K562 (cell line): Measurements from ENCODE around the gene GGPS1. TPM values are rescaled to one million over a fixed set of nuclear protein-coding genes. Genes with fewer than 3 reads are reported as not detected.

Experiments
- ARNT ChIP-seq, 2 experiments: fragments of 450-650 bp; IDR thresholded peaks; 2 replicates each; pipeline ENCODE4 v1.6.1; 2016; ENCODE audit warnings: mild to moderate bottlenecking in 1 of 2
- CBFA2T2 ChIP-seq: fragments of 450-650 bp; conservative IDR thresholded peaks from 2 replicates; pipeline ENCODE4 v1.6.1; 2017; ENCODE audit warnings: mild to moderate bottlenecking
- CBFA2T3 ChIP-seq: fragments of 450-650 bp; IDR thresholded peaks from 2 replicates; pipeline ENCODE4 v1.6.1; 2017
- CTBP1 ChIP-seq: fragments of 450-650 bp; IDR thresholded peaks from 2 replicates; pipeline ENCODE4 v1.6.1; 2016; ENCODE audit warnings: borderline replicate concordance
- E2F3 ChIP-seq: fragments of 250-450 bp; sonication (Bioruptor Pico); IDR thresholded peaks from 2 replicates; pipeline ENCODE4 v1.4.0; 2020; ENCODE audit warnings: mild to moderate bottlenecking
- FOXP1 ChIP-seq: sonication (generic); formaldehyde crosslinking; IDR thresholded peaks from 2 replicates; pipeline ENCODE4 v1.8.0; 2022; ENCODE audit warnings: mild to moderate bottlenecking, missing genetic modification reagents
- GABPA ChIP-seq: fragments of 200-800 bp; sonication (Bioruptor generic); conservative IDR thresholded peaks from 2 replicates; pipeline ENCODE4 v1.6.1; 2016; ENCODE audit warnings: low read depth, missing genetic modification characterization, missing compliant biosample characterization
- HDGF ChIP-seq: fragments of 450-650 bp; IDR thresholded peaks from 2 replicates; pipeline ENCODE4 v1.6.1; 2016
- MTA1 ChIP-seq: fragments of 450-650 bp; IDR thresholded peaks from 2 replicates; pipeline ENCODE4 v1.6.1; 2017; ENCODE audit warnings: borderline replicate concordance
- MTA2 ChIP-seq: fragments of 450-650 bp; IDR thresholded peaks from 2 replicates; pipeline ENCODE4 v1.6.1; 2016; ENCODE audit warnings: low read depth
- NCOA6 ChIP-seq: fragments of 450-650 bp; IDR thresholded peaks from 2 replicates; pipeline ENCODE4 v1.6.1; 2017; ENCODE audit warnings: mild to moderate bottlenecking
- NFATC3 ChIP-seq: fragments of 450-650 bp; IDR thresholded peaks from 2 replicates; pipeline ENCODE4 v1.6.1; 2017; ENCODE audit warnings: mild to moderate bottlenecking
- NR3C1 ChIP-seq: sonication (generic); formaldehyde crosslinking; IDR thresholded peaks from 2 replicates; pipeline ENCODE4 v1.8.1; 2022; ENCODE audit warnings: missing genetic modification reagents
- PRMT5 ChIP-seq: sonication (generic); formaldehyde crosslinking; IDR thresholded peaks from 2 replicates; pipeline ENCODE4 v1.5.0; 2020; ENCODE audit warnings: missing genetic modification reagents
- SMC3 ChIP-seq: conservative IDR thresholded peaks from 2 replicates; pipeline ENCODE4 v1.6.1; 2011; ENCODE audit warnings: low read depth, low read length, improper control_type of control experiment; ENCODE audit not compliant: insufficient read depth
- TARDBP ChIP-seq: fragments of 450-650 bp; IDR thresholded peaks from 2 replicates; pipeline ENCODE4 v1.6.1; 2016
- TCF7 ChIP-seq: sonication (generic); IDR thresholded peaks from 2 replicates; pipeline ENCODE4 v1.6.1; 2016; ENCODE audit warnings: antibody characterized with exemption, borderline replicate concordance
- ZNF12 ChIP-seq: sonication (generic); formaldehyde crosslinking; IDR thresholded peaks from 2 replicates; pipeline ENCODE4 v1.4.0; 2020; ENCODE audit warnings: mild to moderate bottlenecking, missing genetic modification reagents
- ZNF586 ChIP-seq: fragments of 450-650 bp; formaldehyde crosslinking; conservative IDR thresholded peaks from 2 replicates; pipeline ENCODE4 v1.4.0; 2020; ENCODE audit warnings: mild to moderate bottlenecking, moderate library complexity
- polyA plus RNA-seq, 8 experiments: library from polyadenylated mRNA; depleted of rRNA in 4 of 8; stranded (reverse) in 5 of 8; unstranded in 3 of 8; fragments of >200 nt; fragmentation: Nextera tagmentation in 2 of 8; fragmentation: Illumina TruSeq in 1 of 8; extraction: Ambion mirVana in 2 of 8; extraction: Trizol in 1 of 8; gene quantifications; 2 replicates each; pipeline versions ENCODE4 v1.2.1 to v1.2.3, GENCODE V29; 2011 to 2014; ENCODE audit warnings: inconsistent platforms in 1 of 8, missing spikeins in 1 of 8
- total RNA-seq, 7 experiments: library from RNA; depleted of rRNA in 6 of 7; stranded (reverse); fragments of >200 nt in 6 of 7; fragmentation: Illumina TruSeq in 2 of 7; extraction: Trizol in 2 of 7; gene quantifications; 2 replicates each; pipeline versions ENCODE4 v1.2.1 to v1.2.3, GENCODE V29; 2011 to 2021; ENCODE audit warnings: low replicate concordance in 1 of 7
- TF ChIP-seq, protein P1 (sequence below), 2 experiments: fragments of 450-650 bp; formaldehyde crosslinking in 1 of 2; IDR thresholded peaks; 2 replicates each; pipeline versions ENCODE4 v1.4.0 to v1.6.1; 2014 to 2020; ENCODE audit warnings: mild to moderate bottlenecking in 2 of 2, borderline replicate concordance in 1 of 2, low read depth in 1 of 2
- TF ChIP-seq, protein P2 (sequence below): fragments of 450-650 bp; formaldehyde crosslinking; conservative IDR thresholded peaks from 2 replicates; pipeline ENCODE4 v1.4.0; 2022; ENCODE audit warnings: mild to moderate bottlenecking, missing genetic modification characterization

GGPS1 gene
- total and polyA plus RNA-seq, 9 of the 15 experiments (the other 6 are each of a cell fraction or from before 2014, with no cell fraction given): 18.8 to 104 (median 56.3) TPM

- TF ChIP-seq, protein P1, sequence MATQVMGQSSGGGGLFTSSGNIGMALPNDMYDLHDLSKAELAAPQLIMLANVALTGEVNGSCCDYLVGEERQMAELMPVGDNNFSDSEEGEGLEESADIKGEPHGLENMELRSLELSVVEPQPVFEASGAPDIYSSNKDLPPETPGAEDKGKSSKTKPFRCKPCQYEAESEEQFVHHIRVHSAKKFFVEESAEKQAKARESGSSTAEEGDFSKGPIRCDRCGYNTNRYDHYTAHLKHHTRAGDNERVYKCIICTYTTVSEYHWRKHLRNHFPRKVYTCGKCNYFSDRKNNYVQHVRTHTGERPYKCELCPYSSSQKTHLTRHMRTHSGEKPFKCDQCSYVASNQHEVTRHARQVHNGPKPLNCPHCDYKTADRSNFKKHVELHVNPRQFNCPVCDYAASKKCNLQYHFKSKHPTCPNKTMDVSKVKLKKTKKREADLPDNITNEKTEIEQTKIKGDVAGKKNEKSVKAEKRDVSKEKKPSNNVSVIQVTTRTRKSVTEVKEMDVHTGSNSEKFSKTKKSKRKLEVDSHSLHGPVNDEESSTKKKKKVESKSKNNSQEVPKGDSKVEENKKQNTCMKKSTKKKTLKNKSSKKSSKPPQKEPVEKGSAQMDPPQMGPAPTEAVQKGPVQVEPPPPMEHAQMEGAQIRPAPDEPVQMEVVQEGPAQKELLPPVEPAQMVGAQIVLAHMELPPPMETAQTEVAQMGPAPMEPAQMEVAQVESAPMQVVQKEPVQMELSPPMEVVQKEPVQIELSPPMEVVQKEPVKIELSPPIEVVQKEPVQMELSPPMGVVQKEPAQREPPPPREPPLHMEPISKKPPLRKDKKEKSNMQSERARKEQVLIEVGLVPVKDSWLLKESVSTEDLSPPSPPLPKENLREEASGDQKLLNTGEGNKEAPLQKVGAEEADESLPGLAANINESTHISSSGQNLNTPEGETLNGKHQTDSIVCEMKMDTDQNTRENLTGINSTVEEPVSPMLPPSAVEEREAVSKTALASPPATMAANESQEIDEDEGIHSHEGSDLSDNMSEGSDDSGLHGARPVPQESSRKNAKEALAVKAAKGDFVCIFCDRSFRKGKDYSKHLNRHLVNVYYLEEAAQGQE (IDR thresholded peaks at IDR 0.05; ENCODE audit: borderline replicate concordance): peak; percentile 17; the same call in 1 of the 2 replicates
- TF ChIP-seq, protein P1 (CRISPR knock-in tag; IDR thresholded peaks at IDR 0.05; ENCODE audit: low read depth): no peak
- no peak for TF ChIP-seq CBFA2T3
- TF ChIP-seq ARNT (IDR thresholded peaks at IDR 0.05): 0 out of 4 replicates have a peak, but pooled peaks have one; percentile 12 to 17
- TF ChIP-seq SMC3: 0 out of 2 replicates have a peak, but pooled peaks have one; percentile 16
- TF ChIP-seq HDGF: peak; percentile 54; the same call in 1 of the 2 replicates
- TF ChIP-seq GABPA (tag): 0 out of 2 replicates have a peak, but pooled peaks have one; percentile 80
- no peak for TF ChIP-seq ZNF586 (CRISPR knock-in tag)
- TF ChIP-seq PRMT5 (CRISPR knock-in tag): no peak
- TF ChIP-seq E2F3 (CRISPR knock-in tag): no peak
- no peak for TF ChIP-seq NR3C1 (CRISPR knock-in tag)
- peak; percentile 10; the same call in 1 of the 2 replicates for TF ChIP-seq CTBP1
- TF ChIP-seq ZNF12 (CRISPR knock-in tag): 0 out of 2 replicates have a peak, but pooled peaks have one; percentile 61
- no peak for TF ChIP-seq CBFA2T2
- peak; percentile 7; the same call in 1 of the 2 replicates for TF ChIP-seq FOXP1 (CRISPR knock-in tag)
- TF ChIP-seq, protein P2, sequence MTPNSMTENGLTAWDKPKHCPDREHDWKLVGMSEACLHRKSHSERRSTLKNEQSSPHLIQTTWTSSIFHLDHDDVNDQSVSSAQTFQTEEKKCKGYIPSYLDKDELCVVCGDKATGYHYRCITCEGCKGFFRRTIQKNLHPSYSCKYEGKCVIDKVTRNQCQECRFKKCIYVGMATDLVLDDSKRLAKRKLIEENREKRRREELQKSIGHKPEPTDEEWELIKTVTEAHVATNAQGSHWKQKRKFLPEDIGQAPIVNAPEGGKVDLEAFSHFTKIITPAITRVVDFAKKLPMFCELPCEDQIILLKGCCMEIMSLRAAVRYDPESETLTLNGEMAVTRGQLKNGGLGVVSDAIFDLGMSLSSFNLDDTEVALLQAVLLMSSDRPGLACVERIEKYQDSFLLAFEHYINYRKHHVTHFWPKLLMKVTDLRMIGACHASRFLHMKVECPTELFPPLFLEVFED (CRISPR knock-in tag): 0 out of 2 replicates have a peak, but pooled peaks have one; percentile 20
- TF ChIP-seq NFATC3: no peak
- TF ChIP-seq TARDBP: peak; percentile 30; the same call in 1 of the 2 replicates
- TF ChIP-seq MTA1: no peak; the same call in 1 of the 2 replicates
- TF ChIP-seq MTA2: no peak
- 0 out of 2 replicates have a peak, but pooled peaks have one; percentile 5 for TF ChIP-seq NCOA6
- no peak for TF ChIP-seq TCF7
Observed at GRCh38 chr1:235329139-235329902, 951 bp downstream of the GGPS1 start (continued).
